ENCODE results near the gene COX5A. TPM values are rescaled to one million over a fixed set of nuclear protein-coding genes. Genes with fewer than 3 reads are reported as not detected.

COX5A gene
- total RNA-seq, 1 donor from 2014 or later: 1,257 TPM

DNA sequence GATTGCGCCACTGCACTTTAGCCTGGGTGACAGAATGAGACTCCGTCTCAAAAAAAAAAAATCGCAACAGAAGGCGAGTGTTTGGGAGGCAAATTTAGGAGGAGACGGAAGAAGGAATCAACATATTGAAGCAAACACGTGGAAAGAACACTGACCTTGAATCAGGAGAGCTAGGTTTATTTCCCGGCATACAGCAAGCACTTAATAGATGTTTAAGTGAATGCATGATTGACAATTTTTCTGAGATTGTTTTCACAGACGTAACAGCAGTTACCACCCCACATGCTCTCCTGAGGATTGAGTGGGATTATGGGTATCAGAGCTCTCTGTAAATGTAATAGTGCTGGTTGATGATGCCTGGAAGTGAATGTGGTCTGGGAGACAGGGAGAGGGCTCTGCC lies 24.3 kb upstream of the COX5A start:
- H3K4me1 ChIP-seq: peaks cover 37% of the 10 kb centered on the region
- H3K27ac ChIP-seq (replicated peaks): no peak overlapping the region
- H3K9me3 ChIP-seq (replicated peaks): no peaks in the 10 kb centered on the region
- no peaks in the 10 kb centered on the region for H3K36me3 ChIP-seq
- no peak for DNase-seq
- H3K27me3 ChIP-seq (ENCODE audit: low read depth): peaks cover 26% of the 10 kb centered on the region
- no peak overlapping the region for H3K4me3 ChIP-seq
- TF ChIP-seq, protein P1, sequence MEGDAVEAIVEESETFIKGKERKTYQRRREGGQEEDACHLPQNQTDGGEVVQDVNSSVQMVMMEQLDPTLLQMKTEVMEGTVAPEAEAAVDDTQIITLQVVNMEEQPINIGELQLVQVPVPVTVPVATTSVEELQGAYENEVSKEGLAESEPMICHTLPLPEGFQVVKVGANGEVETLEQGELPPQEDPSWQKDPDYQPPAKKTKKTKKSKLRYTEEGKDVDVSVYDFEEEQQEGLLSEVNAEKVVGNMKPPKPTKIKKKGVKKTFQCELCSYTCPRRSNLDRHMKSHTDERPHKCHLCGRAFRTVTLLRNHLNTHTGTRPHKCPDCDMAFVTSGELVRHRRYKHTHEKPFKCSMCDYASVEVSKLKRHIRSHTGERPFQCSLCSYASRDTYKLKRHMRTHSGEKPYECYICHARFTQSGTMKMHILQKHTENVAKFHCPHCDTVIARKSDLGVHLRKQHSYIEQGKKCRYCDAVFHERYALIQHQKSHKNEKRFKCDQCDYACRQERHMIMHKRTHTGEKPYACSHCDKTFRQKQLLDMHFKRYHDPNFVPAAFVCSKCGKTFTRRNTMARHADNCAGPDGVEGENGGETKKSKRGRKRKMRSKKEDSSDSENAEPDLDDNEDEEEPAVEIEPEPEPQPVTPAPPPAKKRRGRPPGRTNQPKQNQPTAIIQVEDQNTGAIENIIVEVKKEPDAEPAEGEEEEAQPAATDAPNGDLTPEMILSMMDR (IDR thresholded peaks at IDR 0.05; ENCODE audit: borderline replicate concordance): no peak
- intact Hi-C loops (cut with micrococcal nuclease): no loop called here

DNA sequence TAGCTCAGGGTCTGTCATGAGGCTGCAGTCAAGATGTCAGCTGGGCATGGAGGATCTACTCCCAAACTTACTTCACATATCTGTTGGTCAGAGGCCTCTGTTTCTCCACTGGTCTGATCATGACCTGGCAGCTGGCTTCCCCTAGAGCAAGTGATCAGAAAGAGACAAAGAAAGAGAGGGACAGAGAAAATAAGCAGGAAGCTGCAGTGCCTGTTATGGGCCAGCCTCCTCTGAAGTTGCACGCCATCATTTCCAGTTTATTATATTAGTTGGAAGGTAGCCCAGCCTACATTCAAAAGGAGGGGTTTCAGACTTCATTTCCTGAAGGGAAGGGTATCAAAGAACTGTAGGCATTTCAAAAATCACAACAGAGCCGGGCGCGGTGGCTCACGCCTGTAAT lies 23.7 kb upstream of the COX5A start:
- intact Hi-C loops (cut with micrococcal nuclease): no loop called here
- no peak overlapping the region for H3K4me3 ChIP-seq

DNA sequence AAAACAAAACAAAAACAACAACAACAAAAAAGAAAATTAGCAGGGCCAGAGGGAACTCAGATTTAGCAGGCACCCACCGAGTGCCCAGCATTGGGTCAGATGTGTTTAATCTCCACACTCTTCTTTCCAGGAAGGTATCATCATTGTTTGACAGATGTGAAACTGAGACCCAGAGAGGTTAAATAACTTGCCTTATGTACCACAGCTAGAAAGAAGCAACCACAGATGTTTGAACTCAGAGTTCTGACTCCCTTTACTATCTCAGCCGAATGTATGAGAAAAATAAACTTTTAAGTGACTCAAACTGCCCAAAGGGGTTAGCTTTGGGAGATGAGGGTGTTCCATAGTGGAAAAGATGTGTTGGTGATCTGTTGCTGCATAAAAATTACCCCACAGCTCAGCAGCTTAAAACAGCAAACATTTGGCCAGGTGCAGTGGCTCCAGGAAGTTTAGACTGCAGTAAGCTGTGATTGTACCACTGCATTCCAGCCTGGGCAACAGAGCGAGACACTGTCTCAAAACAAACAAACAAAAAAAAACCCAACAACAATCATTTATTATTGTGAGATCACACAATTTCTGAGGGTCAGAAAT lies 23.2 kb upstream of the COX5A start:
- Histone ChIP-seq H3K9me3 (replicated peaks) (no peaks in the 10 kb centered on the region), H3K27me3 (ENCODE audit: low read depth) (peaks cover 29% of the 10 kb centered on the region), H3K27ac (replicated peaks) (peak overlapping the region; percentile 19), H3K4me1 (peaks cover 48% of the 10 kb centered on the region), H3K4me3 (no peak overlapping the region), H3K36me3 (no peaks in the 10 kb centered on the region)
- no peak for DNase-seq
- intact Hi-C loops (cut with micrococcal nuclease): no loop called here
- TF ChIP-seq, protein P1 (IDR thresholded peaks at IDR 0.05; ENCODE audit: borderline replicate concordance): no peak

More for the DNA sequence above, 23.7 kb upstream of the COX5A start:
- Histone ChIP-seq H3K27me3 (ENCODE audit: low read depth) (peaks cover 29% of the 10 kb centered on the region), H3K4me1 (peaks cover 43% of the 10 kb centered on the region), H3K9me3 (replicated peaks) (no peaks in the 10 kb centered on the region), H3K36me3 (no peaks in the 10 kb centered on the region), H3K27ac (replicated peaks) (peak overlapping the region; percentile 19)
- TF ChIP-seq, protein P1 (IDR thresholded peaks at IDR 0.05; ENCODE audit: borderline replicate concordance): no peak
- no peak for DNase-seq

DNA sequence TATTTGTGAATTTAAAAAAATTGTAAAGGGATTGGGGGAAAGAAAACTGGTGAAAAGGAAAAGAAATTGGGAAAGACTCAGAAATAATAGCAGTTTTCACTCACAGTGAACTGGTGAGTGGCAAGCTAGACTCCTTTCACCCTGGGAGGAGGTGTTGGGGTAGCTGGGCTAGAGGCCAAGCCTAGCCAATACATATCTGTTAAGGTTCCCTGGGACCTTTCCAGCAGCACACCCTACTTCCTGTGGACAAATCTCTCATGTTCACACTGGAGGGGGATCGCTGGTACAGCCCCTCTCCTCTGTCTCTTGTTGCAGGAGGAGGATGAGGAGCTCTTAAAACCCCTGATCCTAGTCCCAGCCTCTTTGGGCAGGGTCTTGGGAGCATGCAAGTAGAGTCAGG lies 22.4 kb upstream of the COX5A start:
- no peak overlapping the region for H3K27ac ChIP-seq (replicated peaks)
- peaks cover 29% of the 10 kb centered on the region for H3K27me3 ChIP-seq (ENCODE audit: low read depth)
- no peak for DNase-seq
- TF ChIP-seq, protein P1 (IDR thresholded peaks at IDR 0.05; ENCODE audit: borderline replicate concordance): no peak
- no peaks in the 10 kb centered on the region for H3K9me3 ChIP-seq (replicated peaks)
- peaks cover 56% of the 10 kb centered on the region for H3K4me1 ChIP-seq
- no peaks in the 10 kb centered on the region for H3K36me3 ChIP-seq
- H3K4me3 ChIP-seq: no peak overlapping the region
- intact Hi-C loops (cut with micrococcal nuclease): no loop called here

DNA sequence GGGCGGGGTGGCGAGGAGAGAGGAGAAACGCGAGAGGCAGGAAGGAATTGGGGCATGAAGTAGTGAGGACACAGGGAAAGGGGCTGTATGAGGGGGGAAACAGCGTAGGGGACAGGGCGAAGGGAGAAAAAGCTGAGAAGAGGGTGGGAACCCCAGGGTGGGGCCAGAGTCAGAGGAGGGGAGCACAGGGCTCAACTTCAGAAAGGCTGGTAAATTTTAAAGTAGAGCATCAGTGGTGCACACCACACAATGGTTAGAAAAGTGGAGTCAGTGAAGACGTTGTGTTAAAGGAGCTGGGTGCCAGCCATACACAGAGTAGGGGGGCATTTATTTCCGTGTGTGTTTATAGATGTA lies 21.7 kb upstream of the COX5A start:
- no peak overlapping the region for H3K27ac ChIP-seq (replicated peaks)
- intact Hi-C loops (cut with micrococcal nuclease): no loop called here
- H3K36me3 ChIP-seq: no peaks in the 10 kb centered on the region
- no peak for DNase-seq
- H3K9me3 ChIP-seq (replicated peaks): no peaks in the 10 kb centered on the region
- H3K4me3 ChIP-seq: peak overlapping the region; percentile 81
- peaks cover 29% of the 10 kb centered on the region for H3K27me3 ChIP-seq (ENCODE audit: low read depth)
- peaks cover 57% of the 10 kb centered on the region for H3K4me1 ChIP-seq
- TF ChIP-seq, protein P1 (IDR thresholded peaks at IDR 0.05; ENCODE audit: borderline replicate concordance): no peak

Measured in left ventricle myocardium inferior (tissue), 1 donor.